Thyroid gland (tissue), 4 donors: Measurements from ENCODE around the gene ATP7B.

Experiments used
- CTCF ChIP-seq, 6 experiments: fragments of 200-600 bp in 3 of 6; fragments of 450-650 bp in 3 of 6; sonication (generic) in 3 of 6; IDR thresholded peaks; one replicate each; pipeline ENCODE4 v1.5.1; 2016 to 2019; ENCODE audit warnings: antibody characterized with exemption in 6 of 6, mild to moderate bottlenecking in 2 of 6, inconsistent platforms in 1 of 6, moderate library complexity in 1 of 6
- POLR2A ChIP-seq, 2 donors: fragments of 450-650 bp; IDR thresholded peaks; one replicate each; pipeline ENCODE4 v1.6.1; 2017; ENCODE audit warnings: antibody characterized with exemption in 2 of 2, mild to moderate bottlenecking in 2 of 2, moderate library complexity in 1 of 2

- TF ChIP-seq CTCF (IDR thresholded peaks at IDR 0.05) (no peak), POLR2A (IDR thresholded peaks at IDR 0.05) (no peak)
Observed at GRCh38 chr13:51916051-51916818, 95.0 kb downstream of the ATP7B start.
